ENCODE measurements around the gene GAST.
A peak's percentile ranks its signal among the peaks of the same experiment; 100 is the strongest.

Gene GAST

GRCh38 chr17:41688641-41689496, 23.3 kb upstream of the GAST start, which contains the start of gene EIF1:
EIF1 (plus strand) TSS chr17:41688885; CDS start chr17:41689039, 154 bp downstream.
- Mint-ChIP-seq H3K4me3 (peak within 1 kb of the TSS; percentile 97), H3K9me3 (peaks cover 19% of the 10 kb centered on the region), H3K4me1 (peaks cover 24% of the 10 kb centered on the region), H3K36me3 (ENCODE audit: low read depth) (peaks cover 38% of the 10 kb centered on the region), H3K27ac (peak within 1 kb of the TSS; percentile 100), H3K27me3 (ENCODE audit: low read depth, poor library complexity) (no peaks in the 10 kb centered on the region)
- peak; percentile 100 for DNase-seq
- TF ChIP-seq CTCF (IDR thresholded peaks at IDR 0.05): no peak

- Mint-ChIP-seq H3K36me3 (ENCODE audit: low read depth) (peaks cover 41% of the 10 kb centered on the region), H3K27ac (peak overlapping the region; percentile 100), H3K4me1 (peaks cover 19% of the 10 kb centered on the region), H3K9me3 (peaks cover 19% of the 10 kb centered on the region), H3K27me3 (ENCODE audit: low read depth, poor library complexity) (no peaks in the 10 kb centered on the region), H3K4me3 (peak overlapping the region; percentile 97)
- peak; percentile 53 for DNase-seq
- TF ChIP-seq CTCF (IDR thresholded peaks at IDR 0.05): peak; percentile 65
Observed at GRCh38 chr17:41689497-41690299, 22.4 kb upstream of the GAST start.

GRCh38 chr17:41690497-41690896, 21.6 kb upstream of the GAST start:
- Mint-ChIP-seq H3K36me3 (ENCODE audit: low read depth) (peaks cover 41% of the 10 kb centered on the region), H3K27me3 (ENCODE audit: low read depth, poor library complexity) (no peaks in the 10 kb centered on the region), H3K27ac (no peak overlapping the region), H3K4me3 (peak overlapping the region; percentile 97), H3K4me1 (peaks cover 19% of the 10 kb centered on the region), H3K9me3 (peaks cover 16% of the 10 kb centered on the region)
- TF ChIP-seq CTCF (IDR thresholded peaks at IDR 0.05): no peak
- no peak for DNase-seq

GRCh38 chr17:41691031-41691777, 20.9 kb upstream of the GAST start:
- no peak for DNase-seq
- no peak for TF ChIP-seq CTCF (IDR thresholded peaks at IDR 0.05)
- Mint-ChIP-seq H3K36me3 (ENCODE audit: low read depth) (peaks cover 41% of the 10 kb centered on the region), H3K9me3 (peaks cover 9% of the 10 kb centered on the region), H3K27ac (no peak overlapping the region), H3K27me3 (ENCODE audit: low read depth, poor library complexity) (no peaks in the 10 kb centered on the region), H3K4me1 (peaks cover 26% of the 10 kb centered on the region), H3K4me3 (peak overlapping the region; percentile 97)

- DNase-seq: no peak
- Mint-ChIP-seq H3K9me3 (peaks cover 1% of the 10 kb centered on the region), H3K4me3 (no peak overlapping the region), H3K4me1 (peaks cover 35% of the 10 kb centered on the region), H3K27me3 (ENCODE audit: low read depth, poor library complexity) (peaks cover 1% of the 10 kb centered on the region), H3K27ac (peak overlapping the region; percentile 92), H3K36me3 (ENCODE audit: low read depth) (peaks cover 41% of the 10 kb centered on the region)
- TF ChIP-seq CTCF (IDR thresholded peaks at IDR 0.05): no peak
Observed at GRCh38 chr17:41692722-41693521, 19.2 kb upstream of the GAST start.

Data from nephron progenitor cell (in vitro differentiated cells).